Mesenchymal stem cell (in vitro differentiated cells and primary cell): ENCODE data around the gene PRRX1.

Experiments
- DNase-seq: peaks from one replicate; pipeline ENCODE4 v3.0.0-alpha.2; 2013
- H2AFZ ChIP-seq: one replicate; pipeline ENCODE4 v1.6.1; 2013; ENCODE audit warnings: low read depth, mild to moderate bottlenecking, control low read depth, inconsistent platforms, low read length, moderate library complexity
- H2AK5ac ChIP-seq: 2 replicates; pipeline ENCODE4 v1.6.1; 2013; ENCODE audit warnings: low read length, moderate library complexity, mild to moderate bottlenecking, inconsistent platforms; ENCODE audit not compliant: severe bottlenecking
- H2BK120ac ChIP-seq: one replicate; pipeline ENCODE4 v1.6.1; 2013; ENCODE audit warnings: low read depth, mild to moderate bottlenecking, inconsistent platforms, low read length, moderate library complexity
- H2BK12ac ChIP-seq, 2 experiments: one replicate each; pipeline ENCODE4 v1.6.1; 2013; ENCODE audit warnings: inconsistent platforms in 2 of 2, low read length in 2 of 2, mild to moderate bottlenecking in 2 of 2, moderate library complexity in 2 of 2, control low read depth in 1 of 2
- H2BK15ac ChIP-seq: one replicate; pipeline ENCODE4 v1.6.1; 2013; ENCODE audit warnings: mild to moderate bottlenecking, low read depth, inconsistent platforms; ENCODE audit not compliant: poor library complexity, severe bottlenecking
- H2BK5ac ChIP-seq: 2 replicates; pipeline ENCODE4 v1.6.1; 2013; ENCODE audit warnings: low read depth, mild to moderate bottlenecking, low read length, control low read depth, inconsistent platforms; ENCODE audit not compliant: poor library complexity, severe bottlenecking
- H3K14ac ChIP-seq, 2 experiments: one replicate each; pipeline ENCODE4 v1.6.1; 2013; ENCODE audit warnings: inconsistent platforms in 2 of 2, low read length in 2 of 2, control low read depth in 1 of 2, mild to moderate bottlenecking in 1 of 2, moderate library complexity in 1 of 2
- H3K18ac ChIP-seq, 2 experiments: one replicate each; pipeline ENCODE4 v1.6.1; 2013; ENCODE audit warnings: inconsistent platforms in 2 of 2, low read length in 2 of 2, control low read depth in 1 of 2, low read depth in 1 of 2, mild to moderate bottlenecking in 1 of 2
- H3K23ac ChIP-seq, 2 experiments: one replicate each; pipeline ENCODE4 v1.6.1; 2013; ENCODE audit warnings: inconsistent platforms in 2 of 2, low read length in 2 of 2, mild to moderate bottlenecking in 2 of 2, moderate library complexity in 2 of 2, control low read depth in 1 of 2
- H3K27ac ChIP-seq: 2 replicates; pipeline ENCODE4 v1.5.1; 2013; ENCODE audit warnings: mild to moderate bottlenecking, moderate library complexity, low read length, control low read depth, inconsistent platforms; ENCODE audit not compliant: poor library complexity, severe bottlenecking
- H3K27me3 ChIP-seq, 2 experiments: 2 replicates each; pipeline versions ENCODE4 v1.6.1 to v1.7.0; 2013; ENCODE audit warnings: low read length in 2 of 2, mild to moderate bottlenecking in 2 of 2, moderate library complexity in 2 of 2, control low read depth in 1 of 2, inconsistent platforms in 1 of 2; ENCODE audit not compliant: control insufficient read depth in 1 of 2, insufficient read depth in 1 of 2
- H3K36me3 ChIP-seq, 2 experiments: 2 replicates each; pipeline versions ENCODE4 v1.6.1 to v1.7.0; 2013; ENCODE audit warnings: low read length in 2 of 2, control low read depth in 1 of 2, inconsistent platforms in 1 of 2, low read depth in 1 of 2, mild to moderate bottlenecking in 1 of 2; ENCODE audit not compliant: insufficient read depth in 2 of 2, control insufficient read depth in 1 of 2
- H3K4ac ChIP-seq, 2 experiments: one replicate each; pipeline ENCODE4 v1.6.1; 2013; ENCODE audit warnings: inconsistent platforms in 2 of 2, low read length in 2 of 2, mild to moderate bottlenecking in 2 of 2, moderate library complexity in 2 of 2, control low read depth in 1 of 2, low read depth in 1 of 2
- H3K4me1 ChIP-seq: 2 replicates; pipeline ENCODE4 v1.6.1; 2013; ENCODE audit warnings: low read depth, low read length, control low read depth; ENCODE audit not compliant: control insufficient read depth, insufficient read depth
- H3K4me2 ChIP-seq: 2 replicates; pipeline ENCODE4 v1.6.1; 2013; ENCODE audit warnings: low read length, mild to moderate bottlenecking, inconsistent platforms; ENCODE audit not compliant: poor library complexity, severe bottlenecking
- H3K4me3 ChIP-seq, 2 experiments: 2 replicates each; pipeline versions ENCODE4 v1.5.1 to v1.7.0; 2013; ENCODE audit warnings: low read length in 2 of 2, mild to moderate bottlenecking in 2 of 2, control low read depth in 1 of 2, low read depth in 1 of 2; ENCODE audit not compliant: insufficient read depth in 1 of 2
- H3K79me1 ChIP-seq: replicated peaks from 2 replicates; pipeline ENCODE4 v1.6.1; 2013; ENCODE audit warnings: mild to moderate bottlenecking, control low read depth, low read length, inconsistent platforms; ENCODE audit not compliant: poor library complexity, severe bottlenecking
- H3K9ac ChIP-seq: 2 replicates; pipeline ENCODE4 v1.7.0; 2013; ENCODE audit warnings: mild to moderate bottlenecking, low read length, moderate library complexity
- H3K9me3 ChIP-seq: 2 replicates; pipeline ENCODE4 v1.7.0; 2013; ENCODE audit warnings: mild to moderate bottlenecking, low read length; ENCODE audit not compliant: control insufficient read depth
- H4K8ac ChIP-seq: one replicate; pipeline ENCODE4 v1.6.1; 2013; ENCODE audit warnings: inconsistent platforms, mild to moderate bottlenecking, low read length, moderate library complexity
- H4K91ac ChIP-seq: one replicate; pipeline ENCODE4 v1.6.1; 2013; ENCODE audit warnings: mild to moderate bottlenecking, low read length, inconsistent platforms
- WGBS: methylation state at CpG from one replicate; pipeline ENCODE4 v1.1.7; 2013; ENCODE audit warnings: mixed read lengths; 5-methylcytosine and 5-hydroxymethylcytosine counted together

The PRRX1 gene

DNA sequence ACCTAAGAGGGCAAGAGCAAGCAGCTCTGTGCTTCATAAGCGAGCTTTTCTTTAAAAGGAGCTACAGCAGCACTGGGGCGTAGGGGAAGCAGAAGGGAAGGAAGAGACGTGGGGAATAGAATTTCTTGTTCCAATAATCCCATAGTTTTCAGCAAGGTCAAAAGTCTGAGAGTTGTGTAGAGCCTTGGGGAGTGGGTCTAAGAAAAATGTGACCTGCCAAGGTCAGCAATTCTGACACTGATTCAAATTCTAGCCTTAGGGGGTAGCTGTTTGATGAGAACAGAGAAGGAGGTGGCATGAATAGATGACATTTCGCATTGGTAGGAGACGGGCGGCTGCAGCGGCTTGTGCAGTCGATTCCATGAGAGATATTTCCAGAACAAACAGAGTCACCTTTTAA lies 22.4 kb downstream of the PRRX1 start:
- Histone ChIP-seq H3K9me3 (no peaks in the 10 kb centered on the region), H3K23ac (no peak overlapping the region), H2BK5ac (no peak overlapping the region), H3K4me3 (no peak overlapping the region), H2BK12ac (no peak overlapping the region), H3K27me3 (no peaks in the 10 kb centered on the region), H2BK15ac (no peak overlapping the region), H3K4me1 (peaks cover 2% of the 10 kb centered on the region), H3K4me2 (no peak overlapping the region), H3K79me1 (no peaks in the 10 kb centered on the region), H3K27ac (no peak overlapping the region), H2AK5ac (no peak overlapping the region), H2AFZ (no peak overlapping the region), H3K14ac (no peak overlapping the region), H2BK120ac (no peak overlapping the region), H3K9ac (peak overlapping the region; percentile 76), H3K4ac (no peak overlapping the region), H4K91ac (no peak overlapping the region), H3K36me3 (peaks cover 0 to 96% of the 10 kb centered on the region in 2 experiments), H3K18ac (no peak overlapping the region), H4K8ac (no peak overlapping the region)
- WGBS: 93% methylated on average over 4 of the region's 8 CpGs
- no peak for DNase-seq

DNA sequence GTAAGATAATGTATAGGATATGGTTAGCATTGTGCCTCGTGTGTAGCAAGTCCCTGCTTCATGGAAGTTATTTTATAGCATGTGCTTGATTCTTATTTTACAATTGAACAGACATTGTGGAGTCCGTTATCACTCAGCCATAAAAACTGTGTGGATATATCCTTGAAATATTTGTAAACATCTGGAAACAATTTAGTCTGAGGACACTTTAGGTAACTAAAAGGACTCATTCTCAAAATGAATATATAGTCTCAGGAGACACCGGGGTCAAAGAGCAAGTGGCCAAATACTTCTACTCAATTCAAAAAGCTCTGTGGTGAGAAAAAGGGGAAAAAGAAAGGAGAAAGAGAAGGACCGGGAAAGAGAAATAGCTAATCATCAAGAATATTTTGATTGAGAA lies 23.7 kb downstream of the PRRX1 start:
- H3K27me3 ChIP-seq: no peaks in the 10 kb centered on the region
- no peak overlapping the region for H2BK120ac ChIP-seq
- DNase-seq: no peak
- H2BK15ac ChIP-seq: no peak overlapping the region
- no peaks in the 10 kb centered on the region for H3K79me1 ChIP-seq
- no peak overlapping the region for H3K27ac ChIP-seq
- H3K36me3 ChIP-seq: peaks cover 0 to 93% of the 10 kb centered on the region in 2 experiments
- H3K4me2 ChIP-seq: no peak overlapping the region
- 71% methylated on average over 1 of the region's 4 CpGs for WGBS
- no peak overlapping the region for H2BK5ac ChIP-seq
- peaks cover 2% of the 10 kb centered on the region for H3K4me1 ChIP-seq
- no peaks in the 10 kb centered on the region for H3K9me3 ChIP-seq
- H3K4me3 ChIP-seq: peak overlapping the region in 1 of 2 experiments; percentile 62
- H3K23ac ChIP-seq: no peak overlapping the region
- H3K4ac ChIP-seq: no peak overlapping the region
- H3K14ac ChIP-seq: no peak overlapping the region
- H4K8ac ChIP-seq: no peak overlapping the region
- no peak overlapping the region for H2AFZ ChIP-seq
- peak overlapping the region; percentile 76 for H3K9ac ChIP-seq
- no peak overlapping the region for H2BK12ac ChIP-seq
- no peak overlapping the region for H2AK5ac ChIP-seq
- H3K18ac ChIP-seq: no peak overlapping the region
- no peak overlapping the region for H4K91ac ChIP-seq

DNA sequence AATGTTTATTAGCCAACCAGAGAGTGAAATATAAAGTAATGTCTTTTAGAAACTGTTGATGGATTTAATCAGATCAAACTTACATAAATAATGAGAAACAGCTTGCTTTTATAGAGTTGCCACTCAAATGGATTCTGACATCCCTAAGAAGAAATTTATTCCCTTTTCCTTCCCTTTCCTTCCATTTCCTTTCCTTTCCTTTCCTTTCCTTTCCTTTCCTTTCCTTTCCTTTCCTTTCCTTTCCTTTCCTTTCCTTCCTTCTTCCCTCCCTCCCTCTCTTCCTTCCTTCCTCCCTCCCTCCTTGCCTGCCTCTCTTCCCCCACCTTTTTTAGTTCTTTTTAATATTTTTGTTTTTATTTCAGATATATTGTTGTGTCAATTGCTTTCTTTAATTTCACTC lies 27.3 kb downstream of the PRRX1 start:
- H2BK120ac ChIP-seq: no peak overlapping the region
- H2BK15ac ChIP-seq: no peak overlapping the region

DNA sequence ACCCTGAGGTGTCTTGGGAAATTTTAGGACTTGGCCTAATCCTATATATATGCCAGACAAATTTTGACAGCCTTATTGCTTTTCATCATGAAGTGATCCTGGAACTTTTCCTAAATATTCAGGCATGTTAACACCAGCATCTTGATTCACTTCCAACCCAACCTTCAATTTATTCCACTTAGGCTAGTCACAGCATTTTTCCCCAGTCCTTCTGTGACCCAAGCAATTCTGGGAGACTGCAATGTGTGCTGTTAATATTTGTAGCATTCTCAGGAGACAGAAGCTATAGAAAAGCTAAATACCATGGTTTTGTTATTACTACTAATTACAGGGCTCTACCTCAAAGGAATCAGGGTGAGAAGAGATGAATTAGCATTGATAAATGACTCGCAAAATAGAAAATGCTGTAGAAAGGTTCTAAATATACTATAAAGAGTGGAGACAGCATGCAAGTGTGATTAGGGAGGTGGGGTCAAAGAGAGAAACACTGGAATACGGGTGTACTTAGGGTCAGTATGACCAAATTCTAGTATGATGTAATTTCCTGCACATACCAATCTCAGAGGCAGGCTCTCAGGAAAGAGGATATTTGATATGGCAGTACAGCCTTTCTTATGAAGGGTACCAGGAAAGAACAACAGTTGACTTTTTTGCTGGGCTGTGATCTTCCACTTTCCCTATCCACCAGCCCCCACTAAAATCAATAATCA lies 29.1 kb downstream of the PRRX1 start:
- Histone ChIP-seq H3K9me3 (no peaks in the 10 kb centered on the region), H2BK12ac (no peak overlapping the region), H3K4me1 (no peaks in the 10 kb centered on the region), H3K79me1 (no peaks in the 10 kb centered on the region), H3K23ac (no peak overlapping the region), H3K27ac (no peak overlapping the region), H3K9ac (peak overlapping the region; percentile 76), H2BK120ac (no peak overlapping the region), H2BK5ac (no peak overlapping the region), H3K18ac (no peak overlapping the region), H3K14ac (no peak overlapping the region), H2BK15ac (no peak overlapping the region), H3K4ac (no peak overlapping the region), H3K4me3 (peak overlapping the region in 1 of 2 experiments; percentile 39), H3K4me2 (no peak overlapping the region), H4K91ac (no peak overlapping the region), H4K8ac (no peak overlapping the region), H2AFZ (no peak overlapping the region), H3K27me3 (no peaks in the 10 kb centered on the region), H3K36me3 (peaks cover 0 to 87% of the 10 kb centered on the region in 2 experiments), H2AK5ac (no peak overlapping the region)
- peak; percentile 45 for DNase-seq
- WGBS: 47% methylated on average over 2 of the region's 2 CpGs

More for the DNA sequence above, 27.3 kb downstream of the PRRX1 start:
- Histone ChIP-seq H3K4me3 (peak overlapping the region in 1 of 2 experiments; percentile 47), H2AK5ac (no peak overlapping the region), H3K9ac (peak overlapping the region; percentile 76), H3K14ac (no peak overlapping the region), H3K23ac (no peak overlapping the region), H2BK12ac (no peak overlapping the region), H3K79me1 (no peaks in the 10 kb centered on the region), H3K27ac (no peak overlapping the region), H3K18ac (no peak overlapping the region), H3K4me1 (no peaks in the 10 kb centered on the region), H3K4ac (no peak overlapping the region), H4K91ac (no peak overlapping the region), H3K36me3 (peaks cover 0 to 93% of the 10 kb centered on the region in 2 experiments), H3K9me3 (no peaks in the 10 kb centered on the region), H4K8ac (no peak overlapping the region), H2AFZ (no peak overlapping the region), H3K4me2 (no peak overlapping the region), H2BK5ac (no peak overlapping the region), H3K27me3 (no peaks in the 10 kb centered on the region)
- DNase-seq: no peak
